Eye (tissue), 1 donor: ENCODE measurements around the gene DIP2C.
A peak's percentile ranks its signal among the peaks of the same experiment; 100 is the strongest.
"Not testable (repeated sequence)": the region's sequence is repeated elsewhere in the genome, so short reads cannot be mapped to it uniquely, and the experiment has no call there.

ENCODE experiments used
- DNase-seq: peaks from one replicate; pipeline ENCODE4 v3.0.0-alpha.2; 2015

Gene DIP2C

GRCh38 chr10:547591-548081, 141.8 kb downstream of the DIP2C start:
- no peak for DNase-seq

GRCh38 chr10:546971-547590, 142.4 kb downstream of the DIP2C start:
- peak; percentile 57 for DNase-seq

GRCh38 chr10:546451-546850, 143.0 kb downstream of the DIP2C start:
- DNase-seq, result no peak

DNA sequence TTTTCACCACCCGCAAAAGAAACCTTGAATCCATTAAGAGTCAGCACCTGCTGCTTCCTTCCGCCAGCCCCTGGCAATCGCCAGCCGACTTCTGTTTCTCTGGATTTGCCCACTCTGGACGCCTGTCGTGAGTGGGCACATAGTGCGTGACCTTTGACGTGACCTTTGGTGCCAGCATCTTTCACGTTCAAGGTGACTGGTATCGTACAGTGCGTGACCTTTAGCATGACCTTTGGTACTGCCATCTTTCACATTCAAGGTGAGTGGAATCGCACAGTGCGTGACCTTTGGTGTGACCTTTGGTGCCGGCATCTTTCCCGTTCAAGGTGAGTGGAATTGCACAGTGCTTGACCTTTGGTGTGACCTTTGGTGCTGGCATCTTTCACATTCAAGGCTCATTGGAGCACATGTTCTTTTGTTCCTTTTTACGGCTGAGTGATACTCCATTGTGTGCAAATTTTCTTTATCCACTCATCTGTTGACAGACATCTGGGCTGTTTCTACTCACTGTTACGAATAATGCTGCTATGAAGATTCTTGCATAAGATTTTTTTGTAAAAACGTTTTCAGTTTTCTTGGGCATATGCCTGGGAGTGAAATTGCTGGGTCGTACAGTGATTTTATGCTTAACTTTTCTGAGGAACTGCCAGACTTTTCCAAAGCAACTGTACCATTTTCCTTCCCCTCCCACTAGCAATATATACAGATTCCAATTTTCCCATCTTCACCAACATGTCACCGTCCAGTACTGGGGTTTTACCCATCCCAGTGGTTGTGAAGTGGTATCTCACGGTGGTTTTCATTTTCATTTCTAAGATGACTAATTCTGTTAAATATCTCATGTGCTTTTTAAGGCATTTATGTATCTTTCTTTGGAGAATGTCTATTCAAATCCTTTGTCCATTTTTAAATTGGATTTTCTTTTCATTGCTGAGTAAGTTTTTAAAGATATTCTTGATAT, 145.3 kb downstream of the DIP2C start:
- no peak for DNase-seq

GRCh38 chr10:543131-543530, 146.3 kb downstream of the DIP2C start:
- no peak for DNase-seq

GRCh38 chr10:541750-542371, 147.6 kb downstream of the DIP2C start:
- no peak for DNase-seq

DNA sequence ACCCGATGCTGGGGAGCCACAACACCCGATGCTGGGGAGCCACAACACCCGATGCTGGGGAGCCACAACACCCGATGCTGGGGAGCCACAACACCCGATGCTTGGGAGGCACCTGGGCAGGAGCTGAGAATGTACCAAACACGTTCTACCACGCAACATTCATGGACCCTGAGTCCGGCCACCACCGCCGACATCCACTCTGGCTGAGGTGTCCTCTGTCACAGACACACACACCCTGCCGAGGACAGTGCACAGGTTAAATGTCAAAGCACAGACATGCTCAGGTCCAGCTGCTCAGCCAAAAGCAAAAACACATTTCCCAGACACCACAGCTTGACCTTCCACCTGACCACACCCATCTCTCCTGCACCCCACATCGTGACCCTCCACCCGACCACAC, 148.4 kb downstream of the DIP2C start:
- DNase-seq, result no peak

GRCh38 chr10:538895-539294, 150.6 kb downstream of the DIP2C start:
- DNase-seq, result no peak

GRCh38 chr10:536935-537334, 152.5 kb downstream of the DIP2C start:
- no peak for DNase-seq

- DNase-seq, result no peak
Measured at GRCh38 chr10:536371-536925, 153.0 kb downstream of the DIP2C start.

- DNase-seq, result no peak
Measured at GRCh38 chr10:535952-536351, 153.5 kb downstream of the DIP2C start.

- DNase-seq, result no peak
Measured at GRCh38 chr10:535051-535450, 154.4 kb downstream of the DIP2C start.

DNA sequence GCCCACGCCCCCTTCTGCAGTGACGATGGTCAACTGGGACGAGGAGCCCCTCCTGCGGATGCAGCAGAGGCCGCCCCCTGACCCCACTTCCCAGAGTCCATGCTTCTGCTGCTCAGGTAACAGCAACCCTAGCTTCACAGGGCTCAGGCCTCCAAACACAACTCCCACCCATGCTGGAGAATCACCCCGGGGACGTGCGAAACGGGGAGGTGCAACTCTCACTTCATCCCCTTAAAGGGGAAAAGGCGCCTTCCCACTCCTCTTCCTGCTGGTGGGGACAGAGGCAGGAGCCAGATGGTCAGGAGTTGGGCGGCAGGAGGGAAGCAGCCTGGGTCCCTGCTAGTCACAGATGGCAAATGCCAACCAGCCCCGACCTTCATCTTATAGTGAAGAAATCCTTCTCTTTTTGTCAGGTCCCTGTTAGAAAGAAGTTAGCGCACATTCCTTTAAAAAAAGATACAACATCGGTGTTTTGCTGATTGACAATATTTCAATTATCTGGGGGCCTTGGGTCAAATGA, 155.4 kb downstream of the DIP2C start:
- no peak for DNase-seq

DNA sequence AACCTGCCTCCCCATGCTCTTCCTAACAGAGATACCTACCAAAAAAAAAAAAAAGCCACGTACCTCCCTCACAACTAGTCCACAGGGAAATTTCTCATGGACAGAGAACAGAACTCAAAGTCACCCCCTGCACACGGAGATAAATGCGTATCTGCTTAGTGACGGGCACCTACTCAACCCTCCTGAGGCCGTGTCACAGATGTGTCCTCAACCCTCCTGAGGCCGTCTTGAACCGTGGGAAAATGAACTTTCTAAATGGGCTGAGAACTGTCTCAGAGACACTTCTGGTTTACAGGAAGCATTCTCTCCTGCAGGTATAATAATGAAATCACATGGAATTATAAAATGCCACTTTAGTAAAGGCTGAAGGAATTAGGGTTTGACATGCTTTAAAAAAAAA, 155.9 kb downstream of the DIP2C start:
- DNase-seq, result no peak

GRCh38 chr10:533186-533585, 156.3 kb downstream of the DIP2C start:
- DNase-seq, result no peak

GRCh38 chr10:532331-532730, 157.1 kb downstream of the DIP2C start:
- not testable (repeated sequence) for DNase-seq

GRCh38 chr10:531541-531940, 157.9 kb downstream of the DIP2C start:
- DNase-seq, result no peak

DNA sequence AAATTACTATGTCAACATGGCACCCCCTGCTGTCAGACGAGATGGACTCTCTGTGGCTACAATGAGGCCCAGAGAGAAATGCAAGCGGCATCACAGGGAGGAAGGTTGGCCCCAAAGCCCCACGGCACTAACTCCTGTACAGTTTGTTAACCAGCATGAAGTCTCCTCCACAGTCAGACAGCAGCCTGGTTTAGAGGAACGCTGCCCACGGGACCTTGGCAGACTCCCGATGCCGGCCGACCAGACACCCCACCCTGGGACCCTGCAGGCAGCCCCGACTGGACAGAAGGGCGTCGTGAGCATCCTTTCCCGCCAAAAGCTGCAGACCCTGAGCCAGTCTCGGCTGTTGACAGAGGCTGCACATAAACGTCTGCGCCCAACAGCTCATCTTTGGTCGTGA, 158.8 kb downstream of the DIP2C start:
- no peak for DNase-seq

DNA sequence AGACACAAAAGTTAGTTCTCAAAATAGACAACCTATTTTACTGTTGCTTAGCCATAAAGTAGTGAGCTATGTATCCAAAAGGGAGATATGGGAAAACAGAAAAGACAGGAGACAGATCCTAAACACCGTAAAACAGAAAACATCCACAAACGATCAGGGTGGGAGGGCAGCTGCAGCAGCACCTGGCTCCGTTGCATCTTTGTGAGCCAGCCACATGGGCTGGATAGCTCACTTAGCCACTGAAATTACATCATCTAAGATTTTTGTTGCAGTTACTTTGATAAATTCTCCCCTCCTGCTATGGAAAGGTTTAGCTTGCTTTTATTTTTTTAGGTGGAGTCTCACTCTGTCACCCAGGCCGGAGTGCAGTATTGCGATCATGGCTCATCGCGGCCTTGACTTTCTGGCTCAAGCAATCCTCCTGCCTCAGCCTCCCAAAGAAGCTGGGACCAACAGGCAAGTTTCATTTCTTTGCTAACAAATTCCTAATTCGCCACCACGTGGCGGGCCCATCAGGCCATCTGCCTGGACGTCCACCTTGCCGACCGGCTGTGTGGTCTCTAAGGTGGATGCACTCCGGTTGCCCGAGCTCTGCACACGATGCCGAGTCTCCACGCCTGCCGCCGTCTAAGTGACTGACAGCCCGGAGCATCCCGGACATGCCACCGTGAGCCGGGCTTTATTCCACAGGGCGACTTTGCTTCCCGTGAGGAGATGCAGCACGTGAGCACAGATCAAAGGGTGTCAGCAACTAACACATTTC, 159.8 kb downstream of the DIP2C start:
- DNase-seq, result no peak

DNA sequence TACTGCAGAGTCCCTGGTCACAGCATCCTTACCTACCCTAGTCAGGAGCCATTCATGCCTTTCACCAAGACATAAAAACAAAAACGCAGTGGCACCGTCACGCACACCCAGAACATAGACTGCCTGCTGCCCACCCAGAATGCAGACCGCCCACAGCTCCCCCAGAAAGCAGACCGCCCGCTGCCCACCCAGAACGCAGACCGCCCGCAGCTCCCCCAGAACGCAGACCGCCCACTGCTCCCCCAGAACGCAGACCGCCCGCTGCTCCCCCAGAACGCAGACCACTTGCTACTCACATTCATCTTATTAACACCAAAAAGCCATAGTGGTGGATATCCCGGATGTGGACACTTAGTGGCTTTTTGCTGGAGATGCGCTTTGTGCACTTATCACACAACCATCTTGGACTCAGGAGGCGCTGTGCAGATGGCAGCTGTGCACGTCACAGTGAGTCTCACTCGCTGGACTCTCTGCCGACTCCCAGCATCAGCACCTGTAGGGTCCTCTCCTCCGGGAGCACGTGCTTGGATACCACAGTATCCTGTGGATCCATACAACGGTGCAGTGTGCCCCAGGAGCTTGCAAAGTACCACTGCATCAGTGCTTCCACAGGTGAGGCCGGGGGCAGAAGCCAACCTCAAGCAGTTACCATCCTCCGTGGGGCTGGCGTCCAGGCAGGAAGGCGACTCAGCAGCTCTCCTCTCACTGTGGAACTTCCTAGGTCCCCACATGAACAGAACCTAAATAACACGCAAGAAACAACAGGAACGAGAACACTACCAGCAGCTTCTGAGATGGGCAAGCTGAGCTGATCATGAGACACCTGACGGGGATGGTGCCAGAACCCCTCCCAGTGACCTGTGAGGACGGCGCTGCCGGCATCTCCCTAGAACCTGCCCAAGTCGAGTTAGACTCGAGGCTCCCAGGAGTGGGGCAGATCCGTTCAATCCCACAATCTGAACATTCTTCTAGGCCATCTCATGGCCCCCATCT, 161.0 kb downstream of the DIP2C start:
- no peak for DNase-seq

DNA sequence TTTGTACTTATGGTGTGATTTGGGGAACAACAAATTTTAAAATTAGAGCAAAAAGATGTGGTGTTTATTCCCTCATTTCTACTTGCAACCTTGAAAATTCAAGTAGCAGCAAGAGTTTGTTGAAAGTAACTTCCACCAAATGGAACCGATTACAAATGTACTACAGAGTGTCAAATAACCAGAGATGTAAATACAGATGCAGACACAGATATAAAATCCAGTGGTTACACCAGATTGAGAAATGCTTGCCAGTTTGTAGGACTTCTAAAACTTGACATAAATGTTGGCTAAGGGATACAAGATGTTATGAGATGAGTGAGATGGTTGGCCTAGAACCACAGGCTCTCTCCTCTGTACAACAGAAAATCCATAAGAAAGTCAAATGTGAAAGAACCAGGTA, 162.1 kb downstream of the DIP2C start:
- no peak for DNase-seq
